HG03025 (cell line): ENCODE results near the gene NAALADL2.

Source experiments
- ATAC-seq: cut with Tn5 transposase; IDR thresholded peaks from one replicate; pipeline ENCODE4 v1.9.1; 2021; ENCODE audit warnings: mild to moderate bottlenecking, moderate library complexity; ENCODE audit not compliant: unreplicated experiment, low FRiP score

Gene NAALADL2

DNA sequence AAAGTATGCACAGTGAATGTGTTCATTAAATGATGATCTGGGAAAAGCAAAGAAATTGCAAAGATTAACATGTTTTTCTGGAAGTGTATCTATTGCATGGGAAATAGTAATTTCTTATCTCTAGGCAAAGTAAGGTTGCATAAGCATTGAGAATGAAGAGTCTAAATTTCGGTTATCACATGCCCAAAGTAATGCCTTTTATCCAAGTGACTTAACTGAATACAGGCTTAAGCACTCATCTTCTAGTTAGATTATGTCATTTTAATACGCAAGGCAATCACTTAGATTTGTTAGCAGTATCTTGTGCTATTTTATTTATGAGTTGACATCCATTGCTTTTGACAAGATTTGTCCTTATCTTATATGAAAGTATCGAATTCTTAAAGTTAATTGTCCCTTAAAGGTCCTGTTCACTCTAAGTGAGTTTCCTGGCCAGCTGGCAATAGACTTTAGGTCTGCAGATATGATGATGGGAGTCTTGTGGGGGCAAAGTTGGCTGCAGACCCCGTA is 100.5 kb downstream of the NAALADL2 start:
- ATAC-seq, result no peak

DNA sequence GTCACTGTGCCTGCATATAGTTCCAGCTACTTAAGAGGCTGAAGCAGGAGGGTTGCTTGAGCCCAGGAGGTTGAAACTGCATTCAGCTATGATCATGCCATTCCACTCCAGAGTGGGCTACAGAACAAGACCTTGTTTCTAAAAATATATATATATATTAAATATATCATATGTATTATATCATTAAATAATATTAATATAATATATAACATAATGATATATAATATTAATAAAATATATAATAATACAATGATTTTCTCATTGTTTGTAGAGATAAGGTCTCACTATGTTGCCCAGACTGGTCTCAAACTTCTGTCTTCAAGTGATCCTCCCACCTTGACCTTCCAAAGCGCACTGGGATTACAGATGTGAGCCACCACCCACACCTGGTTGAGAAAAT is 101.8 kb downstream of the NAALADL2 start:
- no peak for ATAC-seq

DNA sequence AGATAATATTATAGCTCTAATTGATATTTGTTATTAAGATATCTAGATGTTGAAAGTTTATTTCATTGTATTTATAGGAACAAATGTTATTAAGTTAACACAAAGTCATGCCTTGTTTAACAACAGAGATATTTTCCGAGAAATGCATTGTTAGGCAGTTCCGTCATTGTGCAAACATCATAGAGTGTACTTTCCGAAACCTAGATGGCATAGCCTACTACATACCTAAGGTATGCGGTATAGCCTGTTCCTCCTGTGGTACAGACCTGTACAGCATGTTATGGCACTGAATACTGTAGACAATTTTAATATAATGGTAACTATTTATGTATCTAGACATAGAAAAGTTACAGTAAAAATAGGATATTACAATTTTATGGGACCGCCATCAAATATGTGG is 114.3 kb downstream of the NAALADL2 start:
- ATAC-seq, result no peak

DNA sequence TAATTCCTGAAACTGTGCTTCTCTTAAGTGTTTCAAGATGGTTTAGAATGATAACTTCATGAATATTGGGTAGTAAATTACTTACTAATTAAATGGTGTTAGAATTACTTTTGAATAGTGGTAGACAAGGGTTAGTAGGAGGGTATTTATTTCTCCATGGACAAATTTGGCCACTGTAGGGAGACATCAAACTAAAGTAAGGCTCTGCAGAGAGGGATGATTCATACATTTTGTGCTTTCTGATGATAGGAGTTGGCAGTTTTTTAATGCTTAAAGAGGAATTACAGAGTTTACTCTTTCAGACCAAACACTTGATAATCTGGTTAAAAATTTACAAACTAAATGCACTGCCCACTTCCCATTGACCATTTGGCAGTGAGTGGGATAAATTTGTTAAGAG is 127.6 kb downstream of the NAALADL2 start:
- no peak for ATAC-seq

DNA sequence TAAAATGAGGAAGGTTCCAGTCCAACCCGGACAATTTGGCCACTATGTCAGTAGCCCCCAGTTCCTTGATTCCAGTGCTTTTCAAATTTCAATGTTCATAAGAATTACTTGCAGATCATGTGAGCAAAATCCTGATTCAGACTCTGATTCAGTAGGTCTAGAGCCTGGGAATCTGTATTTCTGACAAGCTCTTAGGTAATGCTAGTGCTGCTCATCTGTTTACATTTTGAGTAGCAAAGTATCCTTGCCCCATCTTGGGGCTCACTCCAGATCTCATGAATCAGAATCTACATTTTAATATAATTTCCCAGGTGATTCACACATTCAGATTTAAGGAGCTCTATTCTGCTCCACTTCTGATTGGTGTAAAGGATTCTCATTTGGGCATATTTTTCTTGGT is 142.0 kb downstream of the NAALADL2 start:
- ATAC-seq, result no peak

DNA sequence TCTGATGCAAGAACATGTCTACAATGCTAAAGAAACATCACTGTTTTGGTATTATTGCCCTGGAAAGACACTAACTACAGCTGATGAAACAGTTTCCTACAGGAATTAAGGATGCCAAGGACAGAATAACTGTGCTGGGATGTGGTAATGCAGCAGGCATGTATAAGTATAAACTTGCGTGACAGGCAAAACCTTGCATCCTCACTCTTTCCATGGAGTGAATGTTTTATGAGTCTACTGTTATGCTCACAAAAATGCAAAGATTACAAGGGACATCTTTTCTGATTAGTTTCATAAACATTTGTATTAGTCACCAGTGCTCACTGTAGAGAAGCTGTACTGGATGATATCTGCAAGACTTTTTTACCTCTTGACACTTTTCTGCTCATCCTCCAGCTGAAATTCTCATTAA is 143.6 kb downstream of the NAALADL2 start:
- ATAC-seq, result no peak

DNA sequence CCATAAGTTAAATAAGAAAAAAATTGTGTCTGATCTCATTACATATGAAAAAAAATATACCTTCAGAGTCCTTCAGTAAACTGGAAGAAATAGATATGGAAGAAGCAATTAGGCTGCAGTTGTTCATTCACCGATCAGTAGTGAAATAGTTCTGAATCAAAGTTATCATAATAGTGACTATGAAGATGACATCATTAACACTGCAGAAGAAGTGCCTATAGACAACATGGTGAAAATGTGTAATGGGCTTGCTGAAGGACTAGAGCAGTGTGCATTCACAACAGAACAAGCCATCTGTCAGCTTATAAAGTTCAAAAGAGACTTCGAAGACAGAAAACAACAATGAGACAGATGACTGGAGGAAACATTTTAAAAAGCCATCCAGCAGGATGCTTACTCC is 144.5 kb downstream of the NAALADL2 start:
- ATAC-seq, result no peak

DNA sequence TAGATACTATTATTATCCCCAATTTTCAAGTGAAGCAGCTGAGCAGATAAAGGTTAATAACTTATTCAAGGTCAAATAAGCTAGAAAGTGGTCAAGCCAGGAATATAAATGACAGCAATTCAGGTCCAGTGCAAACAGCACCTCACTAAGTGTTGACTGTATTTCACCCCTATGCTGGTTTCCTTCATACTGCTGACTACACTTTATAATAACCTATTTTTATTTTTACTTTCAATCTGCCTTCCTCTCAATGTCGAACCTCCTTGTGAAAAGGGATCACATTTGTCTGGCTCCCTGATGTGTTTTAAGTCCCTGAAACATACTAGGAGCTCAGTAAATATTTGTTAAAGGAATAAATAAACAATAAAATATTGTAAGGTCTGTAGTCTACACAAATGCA is 146.1 kb downstream of the NAALADL2 start:
- no peak for ATAC-seq

DNA sequence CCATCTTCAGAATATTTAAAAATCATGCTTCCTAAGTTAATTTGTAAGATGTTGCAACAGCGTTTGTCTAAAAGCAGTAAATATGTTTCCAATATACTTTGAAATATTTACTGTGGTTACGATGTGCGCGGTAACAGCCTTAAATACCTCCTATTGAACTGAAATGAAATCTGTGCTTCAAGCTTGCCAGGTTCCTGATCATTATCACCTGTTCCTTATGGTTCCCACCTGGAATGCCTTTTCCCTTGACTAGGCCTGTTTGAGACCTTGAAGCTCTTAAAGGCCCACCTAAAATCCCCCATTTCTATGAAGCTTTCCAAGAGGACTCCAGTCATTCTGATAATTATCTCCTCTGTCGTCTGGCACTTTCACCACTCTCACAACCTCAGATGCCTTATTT is 146.7 kb downstream of the NAALADL2 start:
- ATAC-seq, result no peak

DNA sequence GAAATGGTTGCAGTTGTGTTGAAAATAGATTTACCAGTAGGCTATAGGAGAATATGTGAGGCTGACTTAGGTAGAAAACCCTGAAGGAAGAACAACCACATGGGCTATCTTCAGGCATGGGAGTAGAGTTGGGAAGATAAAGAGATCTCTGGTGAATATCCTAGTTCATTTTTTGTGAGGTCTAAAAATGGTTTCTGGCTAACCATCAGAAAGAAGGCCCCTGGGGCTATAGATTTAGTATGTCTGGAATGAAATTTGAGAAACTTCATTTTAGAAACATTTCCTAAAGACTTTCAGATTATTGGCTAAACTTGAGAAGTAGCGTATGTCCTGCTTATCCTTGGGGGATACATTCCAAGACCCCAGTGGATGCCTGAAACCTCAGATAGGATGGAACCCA is 148.2 kb downstream of the NAALADL2 start:
- ATAC-seq, result no peak

DNA sequence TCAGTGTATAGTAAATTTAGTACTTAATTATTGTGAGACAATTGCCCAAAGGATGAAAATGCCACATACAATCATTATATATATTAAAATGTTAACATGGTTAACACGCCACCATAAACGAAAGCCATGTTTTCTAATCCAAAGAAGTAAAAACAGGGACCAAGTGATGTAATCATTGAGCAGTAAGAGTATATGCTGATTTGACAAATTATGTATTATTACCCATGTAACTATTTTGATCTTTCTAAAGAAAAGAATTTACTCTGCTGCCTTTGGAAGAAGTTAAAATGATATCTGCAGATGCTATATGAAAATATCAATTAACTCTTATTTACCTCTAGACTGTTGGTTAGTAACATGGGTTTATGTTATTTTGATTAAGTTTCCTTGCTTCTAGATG is 150.2 kb downstream of the NAALADL2 start:
- no peak for ATAC-seq

DNA sequence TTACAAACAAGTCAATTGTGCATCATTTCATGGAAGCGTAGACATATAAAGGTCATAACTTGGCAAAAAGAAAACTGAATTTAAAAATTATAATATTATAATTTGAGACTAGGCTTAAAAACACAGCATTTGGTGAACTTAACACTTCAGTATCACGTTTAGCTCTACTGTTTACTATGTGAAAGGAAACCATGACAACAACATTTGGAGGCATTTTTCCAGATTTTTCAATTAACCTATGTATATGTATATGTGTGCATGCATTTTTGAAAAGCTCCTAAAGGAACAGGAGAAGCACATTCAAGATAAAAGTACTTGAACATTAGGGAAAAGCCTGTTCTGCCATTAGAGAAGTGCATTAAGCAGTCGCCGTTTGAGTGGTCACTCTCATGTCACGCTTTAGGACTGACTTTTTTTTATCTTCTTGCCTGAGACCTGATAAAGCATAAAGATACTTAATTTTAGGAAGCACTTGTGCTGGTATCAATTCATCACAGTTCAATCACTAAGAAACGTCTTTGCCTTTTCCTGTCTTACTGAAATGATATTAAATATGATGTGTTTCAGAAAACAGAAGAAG is 156.0 kb downstream of the NAALADL2 start:
- ATAC-seq, result no peak

DNA sequence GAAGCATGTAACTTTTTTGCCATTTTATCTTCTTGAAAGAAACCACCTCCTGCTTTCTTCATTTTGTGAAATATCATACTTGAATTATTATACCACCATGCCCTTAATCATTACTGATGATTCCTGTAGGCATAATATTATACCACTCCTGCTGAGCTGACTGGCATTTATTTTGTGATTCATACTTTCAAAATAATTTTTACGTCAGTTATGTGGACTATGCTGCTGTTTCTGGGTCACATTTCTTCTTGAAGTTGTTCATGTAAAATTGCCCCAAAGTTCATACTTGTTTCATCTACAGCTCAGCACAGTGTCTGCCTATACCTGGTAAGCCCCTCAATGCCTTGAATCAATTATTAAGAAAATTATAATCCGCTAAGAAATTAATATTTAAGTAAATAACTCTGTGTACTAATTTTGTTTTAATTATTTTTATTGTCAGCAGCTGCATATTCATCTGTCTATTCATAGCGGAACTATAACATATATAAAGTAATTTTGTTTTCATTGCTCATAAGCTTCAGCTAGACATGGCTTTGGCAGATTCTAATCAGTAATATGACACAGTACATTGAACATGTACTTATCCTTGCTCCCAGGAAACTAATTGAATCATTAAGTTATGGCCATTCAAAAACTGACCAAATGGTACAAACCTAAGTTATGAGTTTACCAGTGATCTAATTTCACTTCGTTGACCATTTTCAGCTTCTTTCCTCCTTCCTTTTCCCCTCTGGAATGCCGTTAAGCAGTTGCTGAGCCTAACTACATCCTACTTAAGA is 160.0 kb downstream of the NAALADL2 start:
- ATAC-seq, result no peak

DNA sequence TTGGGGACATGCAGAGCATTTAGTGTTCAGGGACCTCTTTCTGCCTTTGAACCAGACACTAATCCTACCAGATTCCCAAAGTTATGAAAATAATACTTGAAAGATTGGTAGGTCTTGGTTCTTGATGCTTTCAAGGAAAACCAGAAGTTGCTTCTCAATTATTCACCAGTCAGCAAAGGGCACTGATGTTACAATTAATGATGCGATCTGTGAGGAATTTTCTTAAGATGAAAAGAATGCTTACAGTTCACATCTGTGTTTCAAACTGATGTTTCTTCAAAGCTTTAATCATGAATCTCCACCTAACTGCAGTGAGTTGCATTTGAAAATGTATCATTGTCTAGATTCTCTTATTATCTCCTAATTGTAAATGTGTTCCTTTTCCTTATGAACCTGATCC is 161.0 kb downstream of the NAALADL2 start:
- no peak for ATAC-seq

DNA sequence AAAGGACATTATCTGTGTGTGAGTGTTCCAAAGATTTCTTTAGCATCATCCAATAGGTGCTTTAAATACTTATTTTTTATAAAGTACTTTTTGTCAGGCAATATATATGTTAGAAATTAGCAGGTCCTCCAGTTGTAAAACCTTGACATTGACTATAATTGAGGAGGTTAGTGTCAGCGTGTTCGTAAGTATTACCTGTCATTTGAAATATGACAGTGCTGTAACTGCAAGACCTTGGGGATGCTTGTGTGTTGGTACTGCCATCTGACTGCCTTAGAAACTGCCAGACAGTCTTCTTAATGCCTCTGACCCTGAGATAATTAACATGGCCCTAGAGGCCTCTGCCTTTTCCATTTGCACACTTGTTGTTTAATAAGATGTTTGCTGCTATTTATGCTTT is 170.7 kb downstream of the NAALADL2 start:
- no peak for ATAC-seq

DNA sequence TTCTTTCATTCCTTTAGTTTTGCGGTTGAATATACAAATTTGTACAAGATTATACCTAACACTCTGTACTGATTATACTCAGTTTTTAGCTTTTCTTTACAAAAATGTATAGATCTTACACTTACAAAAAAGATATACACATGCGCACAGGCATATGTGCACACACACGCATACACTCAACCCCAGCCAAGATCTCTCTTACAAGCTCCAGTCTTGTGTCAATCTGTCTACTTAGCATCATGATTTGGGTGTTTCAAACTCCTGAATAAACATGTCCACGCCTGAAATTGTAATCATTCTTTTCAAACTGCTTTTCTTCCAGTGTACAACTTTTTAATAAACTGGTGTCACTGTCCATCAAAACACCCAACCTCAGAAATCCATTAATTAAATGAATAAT is 180.7 kb downstream of the NAALADL2 start:
- ATAC-seq, result no peak

DNA sequence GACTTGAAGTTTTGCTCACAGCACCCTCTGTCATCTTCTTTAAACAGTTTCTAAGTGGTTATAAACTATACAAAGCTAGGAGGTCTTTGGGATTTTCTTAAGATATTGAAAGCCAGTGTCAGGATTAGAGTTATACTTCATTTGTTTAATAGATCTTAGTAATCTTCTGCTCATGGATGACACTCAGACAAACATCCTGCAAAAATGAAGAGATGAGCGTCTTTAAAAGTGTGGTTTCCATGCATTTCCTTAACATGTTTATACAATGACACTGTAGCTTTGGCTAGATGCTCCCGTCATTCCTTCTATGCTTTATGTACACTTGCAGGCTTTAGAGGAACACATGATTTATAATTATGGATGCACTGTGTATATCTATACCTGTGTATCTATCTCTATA is 182.2 kb downstream of the NAALADL2 start:
- ATAC-seq, result no peak

DNA sequence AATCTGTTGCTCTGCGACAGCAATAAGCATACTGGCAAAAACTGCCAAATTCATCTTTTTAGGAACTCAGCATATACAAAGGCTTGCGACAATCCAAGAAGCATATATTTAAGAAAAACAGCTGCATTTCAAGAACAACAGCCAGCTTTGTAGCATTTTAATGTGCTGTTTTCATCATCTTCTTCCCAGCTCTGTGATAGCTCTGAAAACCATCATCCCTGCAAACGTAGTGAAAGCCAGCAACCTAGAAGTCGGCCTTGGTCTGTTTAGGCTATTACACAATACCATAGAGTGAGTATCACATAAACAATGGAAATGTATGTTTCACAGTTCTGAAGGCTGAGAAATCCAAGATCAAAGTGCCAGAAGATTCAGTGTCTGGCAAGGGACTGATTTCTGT is 187.5 kb downstream of the NAALADL2 start:
- ATAC-seq, result no peak

DNA sequence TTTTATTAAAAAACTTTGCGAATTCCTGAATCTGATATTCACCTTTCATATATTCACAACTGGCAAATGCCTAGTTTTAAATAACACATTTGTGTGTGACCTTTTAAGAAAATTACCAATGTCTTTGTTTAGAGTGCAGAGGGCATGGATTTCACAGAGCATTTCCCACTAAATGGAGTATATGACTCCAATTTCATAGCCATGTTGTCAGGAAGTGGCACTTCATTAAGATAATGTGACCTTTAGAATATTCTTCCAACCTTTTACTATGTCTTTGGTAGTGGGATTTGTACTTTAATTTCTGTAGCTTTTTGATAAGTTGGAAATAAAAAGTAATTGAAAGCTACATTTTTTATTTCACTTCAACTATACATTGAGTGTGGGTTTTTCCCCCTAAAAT is 188.7 kb downstream of the NAALADL2 start:
- no peak for ATAC-seq

DNA sequence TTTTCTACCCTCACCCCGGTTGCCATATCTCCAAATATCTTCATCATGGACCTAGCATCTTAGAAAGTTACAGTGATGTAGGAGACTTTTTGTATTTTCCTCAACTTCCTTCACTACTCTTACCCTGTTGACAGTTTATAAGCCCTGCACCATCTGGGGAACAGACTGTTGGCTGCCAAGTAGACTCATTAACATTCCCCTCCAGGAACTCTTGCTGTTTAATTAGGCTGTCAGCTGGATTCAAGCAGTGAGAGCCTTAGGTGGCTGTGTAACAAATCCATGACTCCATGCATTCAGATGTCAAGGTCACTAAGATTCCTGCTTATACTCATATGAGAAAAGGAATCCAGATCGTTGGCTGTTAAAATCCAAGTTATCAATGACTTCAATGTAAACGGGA is 198.3 kb downstream of the NAALADL2 start:
- no peak for ATAC-seq

DNA sequence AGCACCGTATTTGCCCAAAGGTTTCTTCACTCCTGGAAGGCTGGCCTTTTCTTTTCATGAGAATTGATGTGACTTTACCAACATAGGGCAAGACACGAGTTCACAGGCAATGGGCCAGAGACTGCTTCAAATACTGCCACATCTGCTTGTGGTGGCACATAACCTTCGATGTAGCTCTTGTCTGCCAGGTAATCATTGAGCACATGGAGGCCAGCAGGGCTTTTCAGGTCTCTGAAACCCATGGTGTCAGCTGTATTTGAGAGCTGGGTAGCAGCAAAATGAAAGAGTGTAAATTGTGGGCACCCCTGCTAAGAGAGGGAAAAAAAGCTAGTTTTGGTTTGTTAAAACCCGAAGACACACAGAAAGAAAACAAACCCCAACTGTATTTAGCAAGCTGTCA is 200.7 kb downstream of the NAALADL2 start:
- no peak for ATAC-seq

DNA sequence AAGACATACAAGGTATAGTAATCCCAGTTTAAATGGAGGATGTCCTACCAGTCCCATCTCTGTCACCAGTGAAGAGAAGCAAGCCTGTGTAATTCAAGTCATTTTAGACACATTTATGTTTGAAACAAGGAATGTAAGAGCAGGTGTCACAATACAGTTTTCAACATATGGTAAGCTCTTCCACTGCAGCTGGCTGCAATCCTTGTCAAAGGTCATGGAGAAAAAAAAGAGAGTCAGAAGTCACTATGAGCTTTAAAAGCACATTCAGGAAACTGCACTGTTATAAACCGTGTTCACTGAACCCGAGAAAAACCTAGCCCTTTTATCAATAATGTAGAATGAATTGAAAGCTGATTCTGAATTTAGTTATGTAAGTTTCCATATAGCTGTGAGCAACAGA is 206.4 kb downstream of the NAALADL2 start:
- no peak for ATAC-seq
